Brain microvascular endothelial cell (primary cell): Measurements from ENCODE around the gene DMXL2.
"Not testable (repeated sequence)": the region's sequence is repeated elsewhere in the genome, so short reads cannot be mapped to it uniquely, and the experiment has no call there.

Source experiments
- DNase-seq: peaks from one replicate; pipeline ENCODE4 v3.0.0-alpha.2; 2020
- H3K27ac ChIP-seq: fragments of 250-450 bp; sonication (Bioruptor Pico); 2 replicates; pipeline ENCODE4 v1.5.1; 2020; ENCODE audit warnings: mild to moderate bottlenecking, moderate library complexity
- H3K27me3 ChIP-seq: fragments of 250-450 bp; sonication (Bioruptor Pico); replicated peaks from 2 replicates; pipeline ENCODE4 v1.5.1; 2020; ENCODE audit warnings: mild to moderate bottlenecking
- H3K36me3 ChIP-seq: fragments of 250-450 bp; sonication (Bioruptor Pico); replicated peaks from 2 replicates; pipeline ENCODE4 v1.5.1; 2020; ENCODE audit warnings: mild to moderate bottlenecking
- H3K4me3 ChIP-seq: 2 replicates; pipeline ENCODE4 v1.5.1; 2011; ENCODE audit warnings: low read depth, mild to moderate bottlenecking, control low read depth, low read length, moderate library complexity
- CTCF ChIP-seq: IDR thresholded peaks from 2 replicates; pipeline ENCODE4 v1.5.1; 2011; ENCODE audit warnings: low read depth, mild to moderate bottlenecking, moderate library complexity, low read length, control low read depth, inconsistent platforms; ENCODE audit errors: missing control alignments
- in situ Hi-C: cut with HindIII; loops from 2 replicates; pipeline ENCODE4 v1.10.0; 2017; ENCODE audit warnings: low sequenced_read_pairs, low pct_ligation_motif_present

DMXL2 gene

GRCh38 chr15:51661072-51661471 lies 38.5 kb upstream of the DMXL2 start:
- DNase-seq = no peak
- in situ Hi-C loops = no loop called here
- H3K36me3 ChIP-seq = no peaks in the 10 kb centered on the region
- H3K4me3 ChIP-seq = no peak overlapping the region
- no peak overlapping the region for H3K27ac ChIP-seq
- no peaks in the 10 kb centered on the region for H3K27me3 ChIP-seq
- TF ChIP-seq CTCF = no peak

GRCh38 chr15:51658664-51659063 lies 36.1 kb upstream of the DMXL2 start:
- Histone ChIP-seq H3K27me3 (no peaks in the 10 kb centered on the region), H3K36me3 (no peaks in the 10 kb centered on the region), H3K4me3 (no peak overlapping the region), H3K27ac (no peak overlapping the region)
- DNase-seq = no peak
- in situ Hi-C loops = no loop called here
- no peak for TF ChIP-seq CTCF

GRCh38 chr15:51655401-51656057 lies 33.0 kb upstream of the DMXL2 start:
- DNase-seq, H3K27me3 ChIP-seq, H3K27ac ChIP-seq, H3K4me3 ChIP-seq, H3K36me3 ChIP-seq, in situ Hi-C loops: not testable (repeated sequence)

GRCh38 chr15:51652084-51652668 lies 29.6 kb upstream of the DMXL2 start:
- Histone ChIP-seq H3K4me3 (no peak overlapping the region), H3K27me3 (peaks cover 3% of the 10 kb centered on the region), H3K36me3 (no peaks in the 10 kb centered on the region), H3K27ac (no peak overlapping the region)
- no peak for TF ChIP-seq CTCF
- DNase-seq = no peak
- in situ Hi-C loops = no loop called here

GRCh38 chr15:51649659-51650521 lies 27.3 kb upstream of the DMXL2 start:
- DNase-seq = peak; percentile 74

GRCh38 chr15:51648643-51649042 lies 26.1 kb upstream of the DMXL2 start:
- H3K27me3 ChIP-seq, H3K36me3 ChIP-seq, H3K27ac ChIP-seq, H3K4me3 ChIP-seq, DNase-seq, in situ Hi-C loops: not testable (repeated sequence)

More at GRCh38 chr15:51649659-51650521, 27.3 kb upstream of the DMXL2 start:
- in situ Hi-C loops = no loop called here
- H3K27ac ChIP-seq = no peak overlapping the region
- H3K27me3 ChIP-seq = peaks cover 3% of the 10 kb centered on the region
- H3K4me3 ChIP-seq = no peak overlapping the region
- no peaks in the 10 kb centered on the region for H3K36me3 ChIP-seq
- peak; percentile 61 for TF ChIP-seq CTCF

- in situ Hi-C loops = not testable (repeated sequence)
Measured at GRCh38 chr15:51648101-51648500, 25.5 kb upstream of the DMXL2 start.

More at GRCh38 chr15:51648101-51648500, 25.5 kb upstream of the DMXL2 start:
- H3K36me3 ChIP-seq, DNase-seq, H3K4me3 ChIP-seq, H3K27me3 ChIP-seq, H3K27ac ChIP-seq: not testable (repeated sequence)
